HG03196 (cell line): Measurements from ENCODE around the gene GNPTAB.

ENCODE experiments used
- ATAC-seq: cut with Tn5 transposase; IDR thresholded peaks from one replicate; pipeline ENCODE4 v1.9.1; 2021; ENCODE audit not compliant: unreplicated experiment

The GNPTAB gene

GRCh38 chr12:101809208-101809607, 21.6 kb downstream of the GNPTAB start:
- ATAC-seq, result no peak

GRCh38 chr12:101806265-101806664, 24.5 kb downstream of the GNPTAB start:
- ATAC-seq, result no peak

DNA sequence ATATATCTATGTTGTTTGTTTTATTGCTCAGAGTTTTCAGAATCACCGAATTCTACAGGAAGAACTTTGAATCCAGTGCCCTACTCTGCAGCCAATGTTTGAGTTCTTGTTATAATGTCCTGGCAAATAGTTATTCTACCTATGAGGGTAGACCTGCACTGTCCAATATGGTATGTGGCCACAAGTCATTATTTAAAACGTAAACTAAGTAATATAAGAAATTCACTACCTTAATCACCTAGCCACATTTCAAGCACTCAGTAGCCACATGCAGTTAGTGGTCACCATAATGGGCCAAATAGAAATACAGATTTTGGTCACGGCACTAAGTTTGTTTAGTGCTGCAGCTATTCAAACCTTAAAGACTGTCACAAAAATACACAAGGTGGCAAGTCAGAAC, 26.4 kb downstream of the GNPTAB start:
- no peak for ATAC-seq

DNA sequence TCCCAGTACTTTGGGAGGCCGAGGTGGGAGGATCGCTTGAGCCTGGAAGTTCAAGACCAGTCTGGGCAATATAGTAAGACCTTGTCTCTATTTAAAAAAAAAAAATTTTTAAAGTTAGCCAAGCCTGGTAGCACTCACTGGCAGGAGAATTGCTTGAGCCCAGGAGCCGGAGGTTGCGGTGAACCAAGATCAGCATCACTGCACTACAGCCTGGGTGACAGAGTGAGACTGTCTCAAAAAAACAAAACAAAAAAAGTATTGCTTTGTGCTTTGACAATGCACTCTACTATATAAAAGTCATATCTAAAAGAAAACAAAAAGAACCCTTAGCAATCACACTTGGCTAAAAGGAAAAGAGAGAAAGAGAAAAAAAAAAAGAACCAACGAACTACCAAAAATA, 26.8 kb downstream of the GNPTAB start:
- no peak for ATAC-seq

DNA sequence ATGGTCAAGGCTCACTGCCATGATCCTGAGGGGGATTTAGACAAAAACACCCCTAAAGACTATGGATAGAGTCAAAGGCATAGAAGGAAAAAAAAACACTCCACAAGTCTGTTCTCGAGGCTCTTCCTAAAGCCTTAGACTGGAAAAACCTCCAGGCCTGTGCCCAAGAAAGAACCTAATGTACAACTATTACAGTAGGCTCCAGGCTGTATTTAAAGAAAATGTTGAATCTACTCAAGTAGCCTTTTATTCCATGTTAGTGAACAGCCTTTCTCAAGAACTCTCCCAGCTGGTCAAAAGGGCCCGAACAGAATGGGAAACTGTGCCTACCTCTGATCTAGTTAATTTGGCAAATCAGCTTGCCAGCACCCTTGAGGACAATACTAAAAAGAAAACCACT, 28.3 kb downstream of the GNPTAB start:
- no peak for ATAC-seq

DNA sequence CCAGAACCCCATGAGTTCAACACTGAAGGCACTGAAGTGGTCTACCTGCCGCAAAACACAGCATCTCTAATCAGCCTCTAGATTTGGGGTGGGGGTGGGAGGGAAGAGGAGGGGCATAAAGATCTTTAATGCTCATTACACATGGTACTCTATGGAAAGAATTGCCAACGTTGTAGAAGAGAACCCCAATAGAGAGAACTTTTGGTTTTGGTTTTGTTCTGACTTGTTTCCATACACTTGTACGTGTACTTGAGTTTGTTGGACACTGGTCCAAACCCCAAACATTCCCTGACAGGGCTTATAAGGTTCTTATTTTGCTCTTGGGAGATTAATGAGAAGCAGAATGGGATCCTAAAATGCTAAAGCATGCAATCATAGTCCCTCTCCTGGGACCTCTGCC, 31.0 kb downstream of the GNPTAB start:
- no peak for ATAC-seq

GRCh38 chr12:101795786-101796185, 35.0 kb downstream of the GNPTAB start:
- ATAC-seq, result no peak

DNA sequence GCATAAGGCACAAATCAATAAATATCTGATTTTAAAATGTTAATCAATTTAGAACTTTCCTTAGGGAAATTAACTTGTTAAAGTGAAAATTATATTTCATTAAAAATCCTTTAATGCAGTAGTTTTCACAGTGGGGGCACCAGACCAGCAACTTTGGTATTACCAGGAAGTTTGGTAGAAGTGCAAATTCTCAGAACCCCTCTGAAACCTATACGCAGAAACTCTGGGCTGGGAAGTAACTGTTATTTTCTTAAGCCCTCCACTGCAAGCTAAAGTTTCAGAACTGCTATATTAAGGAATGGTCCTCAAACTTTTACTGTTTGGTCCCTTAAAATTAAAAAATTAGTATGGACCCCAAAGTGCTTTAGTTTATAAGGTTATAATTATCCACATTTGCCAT, 35.7 kb downstream of the GNPTAB start:
- no peak for ATAC-seq

- no peak for ATAC-seq
Measured at GRCh38 chr12:101794574-101794973, 36.2 kb downstream of the GNPTAB start.

GRCh38 chr12:101793401-101793800, 37.4 kb downstream of the GNPTAB start:
- ATAC-seq, result peak; percentile 60

GRCh38 chr12:101792046-101792931, 38.5 kb downstream of the GNPTAB start:
- no peak for ATAC-seq

- no peak for ATAC-seq
Measured at GRCh38 chr12:101789171-101789570, 41.6 kb downstream of the GNPTAB start.

DNA sequence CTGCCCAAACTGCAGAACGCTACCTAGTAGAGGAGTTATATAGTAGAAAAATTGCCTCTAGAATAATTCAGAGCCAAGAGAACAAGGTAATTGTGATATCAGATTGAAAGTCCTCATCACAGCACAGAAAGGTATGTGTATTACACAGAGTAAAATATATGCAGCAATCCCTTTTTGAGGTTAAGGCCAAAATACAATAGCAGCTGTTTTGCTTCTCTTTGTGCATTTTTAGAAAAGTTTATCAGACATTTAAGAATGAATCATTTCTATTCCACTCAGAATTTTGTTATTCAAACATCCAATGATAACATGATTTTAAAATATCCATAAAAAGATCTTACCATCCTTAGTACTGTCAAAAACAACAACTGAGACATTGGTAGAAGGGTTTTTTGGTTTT, 45.1 kb downstream of the GNPTAB start:
- ATAC-seq, result no peak

GRCh38 chr12:101784376-101784775, 46.4 kb downstream of the GNPTAB start:
- no peak for ATAC-seq

GRCh38 chr12:101783838-101784237, 46.9 kb downstream of the GNPTAB start:
- ATAC-seq, result no peak

- ATAC-seq, result no peak
Measured at GRCh38 chr12:101783150-101783549, 47.6 kb downstream of the GNPTAB start.

DNA sequence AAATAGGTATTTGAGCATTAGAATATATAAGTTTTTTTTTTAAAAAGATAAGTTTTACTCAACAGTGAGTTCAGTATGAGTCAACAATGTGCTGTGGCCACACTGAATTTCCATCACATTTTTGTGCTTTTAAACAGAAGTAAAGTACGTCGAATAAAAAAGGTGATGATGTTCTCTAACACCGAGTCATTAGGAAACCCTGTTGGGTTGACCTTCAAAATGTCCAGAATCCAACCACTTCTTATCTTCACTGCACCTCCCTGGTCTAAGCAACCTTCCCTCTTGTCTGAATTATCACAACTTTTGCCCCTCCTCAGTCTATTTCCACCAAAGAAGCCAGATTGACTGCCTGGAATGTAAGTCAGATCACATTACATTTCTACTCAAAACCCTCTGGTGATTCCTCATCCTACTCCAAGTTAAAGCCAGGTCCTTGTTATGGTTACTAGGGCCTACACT, 48.5 kb downstream of the GNPTAB start:
- no peak for ATAC-seq

DNA sequence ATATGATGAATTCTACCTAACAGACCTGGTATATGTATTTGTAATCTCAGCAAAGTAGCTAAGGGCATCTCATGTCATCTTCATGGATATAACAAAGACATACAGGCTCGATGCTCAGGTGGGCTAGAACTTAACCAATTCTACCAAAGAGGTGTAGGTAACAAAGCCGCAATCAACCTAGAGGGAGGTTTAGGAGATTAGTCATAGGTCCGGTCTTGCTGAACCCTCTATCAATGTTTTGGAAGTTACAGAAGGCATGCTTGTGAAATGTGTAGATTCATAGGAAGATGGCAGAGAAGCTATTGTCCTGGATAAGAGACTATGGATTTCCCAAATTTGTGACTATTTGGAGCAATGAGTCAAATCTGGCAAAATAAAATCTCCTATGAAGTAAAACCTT, 48.9 kb downstream of the GNPTAB start:
- ATAC-seq, result no peak

DNA sequence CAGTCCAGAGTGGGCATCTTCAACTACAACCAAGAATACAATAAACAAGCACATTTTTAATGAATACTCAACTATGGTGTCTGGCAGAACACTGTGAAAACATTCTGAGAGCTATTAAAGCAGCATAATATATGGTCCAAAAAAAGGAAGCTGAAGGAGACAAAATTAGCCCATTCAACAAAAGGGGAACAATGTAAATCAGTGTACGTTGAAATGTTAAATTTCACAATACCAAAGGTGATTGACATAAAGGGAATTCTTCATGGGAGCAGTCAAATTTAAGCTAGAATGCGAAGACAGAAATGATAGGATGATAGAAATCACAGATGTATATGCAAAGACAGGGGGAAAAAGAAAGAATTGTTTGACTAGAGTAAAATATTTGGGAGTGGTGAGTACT, 50.2 kb downstream of the GNPTAB start:
- no peak for ATAC-seq

DNA sequence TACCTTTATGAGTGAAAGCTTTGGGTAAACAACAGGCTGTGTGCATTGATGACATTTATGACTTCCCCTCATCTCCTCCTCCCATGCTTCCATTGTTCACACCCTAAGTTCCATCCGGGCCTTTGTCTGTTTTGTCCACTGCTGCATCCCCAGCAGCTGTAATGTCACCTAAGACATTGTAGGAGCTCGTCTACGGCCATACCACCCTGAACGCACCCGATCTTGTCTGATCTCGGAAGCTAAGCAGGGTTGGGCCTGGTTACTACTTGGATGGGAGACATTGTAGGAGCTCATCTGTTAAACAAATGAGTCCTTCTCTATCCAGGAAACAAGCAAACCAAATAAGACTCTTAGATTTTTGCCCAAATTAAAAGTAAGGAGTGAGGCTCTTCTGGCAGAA, 51.1 kb downstream of the GNPTAB start:
- ATAC-seq, result no peak

- no peak for ATAC-seq
Measured at GRCh38 chr12:101779200-101779599, 51.6 kb downstream of the GNPTAB start.

GRCh38 chr12:101777978-101778377, 52.8 kb downstream of the GNPTAB start:
- ATAC-seq, result no peak

GRCh38 chr12:101777485-101777884, 53.3 kb downstream of the GNPTAB start:
- ATAC-seq, result no peak
